Astrocyte (in vitro differentiated cells and primary cell): Measurements from ENCODE around the gene ADAM8. TPM values are rescaled to one million over a fixed set of nuclear protein-coding genes. Genes with fewer than 3 reads are reported as not detected.
A peak's percentile ranks its signal among the peaks of the same experiment; 100 is the strongest.

ENCODE experiments used
- DNase-seq: peaks from one replicate; pipeline ENCODE4 v3.0.0-alpha.2; 2010; ENCODE audit warnings: low read depth
- FAIRE-seq: peaks from 2 replicates; lab custom pipeline; 2011; peaks lifted over from hg19 to GRCh38; lab: Jason Lieb, UNC
- H2AFZ ChIP-seq: 2 replicates; pipeline ENCODE4 v1.6.0; 2012; ENCODE audit warnings: low read depth, low read length, inconsistent platforms
- H3K27ac ChIP-seq: 2 replicates; pipeline ENCODE4 v1.5.1; 2011; ENCODE audit warnings: low read depth, low read length, inconsistent platforms
- H3K27me3 ChIP-seq: 2 replicates; pipeline ENCODE4 v1.6.0; 2011; ENCODE audit warnings: low read length, inconsistent platforms; ENCODE audit not compliant: insufficient read depth
- H3K36me3 ChIP-seq: 2 replicates; pipeline ENCODE4 v1.5.1; 2011; ENCODE audit warnings: low read length, inconsistent platforms; ENCODE audit not compliant: insufficient read depth
- H3K4me1 ChIP-seq: 2 replicates; pipeline ENCODE4 v1.5.1; 2011; ENCODE audit warnings: low read length, inconsistent platforms; ENCODE audit not compliant: insufficient read depth
- H3K4me2 ChIP-seq: 2 replicates; pipeline ENCODE4 v1.6.0; 2012; ENCODE audit warnings: low read length, inconsistent platforms
- H3K4me3 ChIP-seq: 2 replicates; pipeline ENCODE4 v1.5.1; 2011; ENCODE audit warnings: low read depth, mild to moderate bottlenecking, low read length, inconsistent platforms; ENCODE audit not compliant: insufficient read depth
- H3K79me2 ChIP-seq: 2 replicates; pipeline ENCODE4 v1.6.0; 2012; ENCODE audit warnings: mild to moderate bottlenecking, low read length, inconsistent platforms; ENCODE audit not compliant: insufficient read depth
- H3K9ac ChIP-seq: 2 replicates; pipeline ENCODE4 v1.6.0; 2012; ENCODE audit warnings: mild to moderate bottlenecking, low read length, inconsistent platforms
- H3K9me3 ChIP-seq: 2 replicates; pipeline ENCODE4 v1.5.1; 2012; ENCODE audit warnings: low read depth, mild to moderate bottlenecking, low read length, inconsistent platforms; ENCODE audit not compliant: insufficient read depth
- H4K20me1 ChIP-seq: 2 replicates; pipeline ENCODE4 v1.6.0; 2012; ENCODE audit warnings: low read length, inconsistent platforms; ENCODE audit not compliant: insufficient read depth
- H3K27ac Mint-ChIP-seq: one replicate; pipeline ENCODE4 v1.8.0; 2021; ENCODE audit warnings: mild to moderate bottlenecking, mixed read lengths; ENCODE audit not compliant: unreplicated experiment
- H3K27me3 Mint-ChIP-seq: one replicate; pipeline ENCODE4 v1.8.0; 2021; ENCODE audit warnings: low read depth, mixed read lengths; ENCODE audit not compliant: unreplicated experiment
- H3K36me3 Mint-ChIP-seq: one replicate; pipeline ENCODE4 v1.8.0; 2021; ENCODE audit warnings: low read depth, mixed read lengths; ENCODE audit not compliant: unreplicated experiment
- H3K4me1 Mint-ChIP-seq: one replicate; pipeline ENCODE4 v1.8.0; 2021; ENCODE audit warnings: low read depth, mixed read lengths; ENCODE audit not compliant: unreplicated experiment
- H3K4me3 Mint-ChIP-seq: one replicate; pipeline ENCODE4 v1.8.0; 2021; ENCODE audit warnings: mild to moderate bottlenecking, moderate library complexity, mixed read lengths; ENCODE audit not compliant: unreplicated experiment
- H3K9me3 Mint-ChIP-seq: one replicate; pipeline ENCODE4 v1.8.0; 2021; ENCODE audit warnings: mild to moderate bottlenecking, mixed read lengths; ENCODE audit not compliant: unreplicated experiment
- CTCF ChIP-seq: IDR thresholded peaks from 2 replicates; pipeline ENCODE4 v1.5.1; 2011; ENCODE audit warnings: low read depth, mild to moderate bottlenecking, inconsistent platforms, low read length, moderate library complexity; ENCODE audit not compliant: insufficient read depth
- EZH2 ChIP-seq: IDR thresholded peaks from 2 replicates; pipeline ENCODE4 v1.6.1; 2012; ENCODE audit warnings: mild to moderate bottlenecking, low read length, inconsistent platforms; ENCODE audit not compliant: insufficient read depth
- total RNA-seq: library from RNA; stranded (reverse); gene quantifications from 2 replicates; pipeline ENCODE4 v1.2.1, GENCODE V29; 2021

The ADAM8 gene
- total RNA-seq, 1 donor from 2014 or later: 4.6 TPM

GRCh38 chr10:133309720-133310398, 33.2 kb upstream of the ADAM8 start:
- no peaks in the 10 kb centered on the region for H3K36me3 ChIP-seq
- H3K27me3 ChIP-seq: no peaks in the 10 kb centered on the region
- Mint-ChIP-seq H3K4me1 (peaks cover 9% of the 10 kb centered on the region), H3K27ac (no peak overlapping the region), H3K9me3 (no peaks in the 10 kb centered on the region), H3K4me3 (peak overlapping the region; percentile 73), H3K36me3 (peaks cover 3% of the 10 kb centered on the region), H3K27me3 (no peaks in the 10 kb centered on the region)
- FAIRE-seq (no peak), DNase-seq (no peak)
- H3K9me3 ChIP-seq: no peaks in the 10 kb centered on the region
- no peak overlapping the region for H3K27ac ChIP-seq
- no peak for TF ChIP-seq EZH2
- no peak for TF ChIP-seq CTCF
- peaks cover 37% of the 10 kb centered on the region for H3K79me2 ChIP-seq
- no peak overlapping the region for H3K9ac ChIP-seq
- H3K4me1 ChIP-seq: peaks cover 15% of the 10 kb centered on the region
- peaks cover 44% of the 10 kb centered on the region for H4K20me1 ChIP-seq
- no peak overlapping the region for H3K4me3 ChIP-seq
- H2AFZ ChIP-seq: no peak overlapping the region
- H3K4me2 ChIP-seq: peak overlapping the region; percentile 92

- peak overlapping the region; percentile 90 for H2AFZ ChIP-seq
- H3K9ac ChIP-seq: peak overlapping the region; percentile 97
- H3K27me3 ChIP-seq: no peaks in the 10 kb centered on the region
- Mint-ChIP-seq H3K9me3 (no peaks in the 10 kb centered on the region), H3K27ac (no peak overlapping the region), H3K4me3 (peak overlapping the region; percentile 73), H3K36me3 (peaks cover 3% of the 10 kb centered on the region), H3K27me3 (no peaks in the 10 kb centered on the region), H3K4me1 (peaks cover 11% of the 10 kb centered on the region)
- peak overlapping the region; percentile 92 for H3K4me2 ChIP-seq
- DNase-seq: peak; percentile 61
- H4K20me1 ChIP-seq: peaks cover 48% of the 10 kb centered on the region
- peak overlapping the region; percentile 87 for H3K27ac ChIP-seq
- H3K4me3 ChIP-seq: peak overlapping the region; percentile 88
- H3K36me3 ChIP-seq: no peaks in the 10 kb centered on the region
- no peaks in the 10 kb centered on the region for H3K9me3 ChIP-seq
- peaks cover 42% of the 10 kb centered on the region for H3K79me2 ChIP-seq
- no peak for TF ChIP-seq EZH2
- TF ChIP-seq CTCF: no peak
- H3K4me1 ChIP-seq: peaks cover 15% of the 10 kb centered on the region
- FAIRE-seq: no peak
Observed at GRCh38 chr10:133309100-133309719, 32.5 kb upstream of the ADAM8 start.
